Measurements from ENCODE around the gene XPNPEP2.

Gene XPNPEP2

DNA sequence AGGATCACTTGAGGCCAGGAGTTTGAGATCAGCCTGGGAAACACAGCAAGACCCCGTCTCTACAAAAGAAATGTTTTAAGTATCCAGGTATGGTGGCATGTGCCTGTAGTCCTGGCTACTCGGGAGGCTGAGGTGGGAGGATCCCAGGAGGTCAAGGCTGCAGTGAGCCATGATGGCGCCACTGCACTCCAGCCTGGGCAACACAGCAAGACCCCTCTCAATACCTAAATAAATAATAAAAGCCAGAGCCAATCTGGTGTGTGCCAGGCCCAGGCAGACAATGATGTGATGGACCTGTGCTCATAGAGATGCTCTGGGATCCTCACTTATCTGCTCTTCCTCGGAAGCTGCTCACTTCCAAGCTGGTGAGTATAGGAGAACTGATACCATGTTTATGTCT is 22.8 kb downstream of the XPNPEP2 start:
- H3K4me3 ChIP-seq, result no peak overlapping the region
- H3K36me3 ChIP-seq (ENCODE audit: insufficient read depth, low read length), result no peaks in the 10 kb centered on the region
- DNase-seq (ENCODE audit: low read depth, low spot score), result no peak
- no peak overlapping the region for H3K9ac ChIP-seq (ENCODE audit: insufficient read length)
- no peak overlapping the region for H3K27ac ChIP-seq
- TF ChIP-seq POLR2AphosphoS5 (IDR thresholded peaks at IDR 0.05; ENCODE audit: borderline replicate concordance, low read depth, low read length) (no peak), EZH2 (IDR thresholded peaks at IDR 0.05) (no peak), FOXP2 (optimal IDR thresholded peaks at IDR 0.05; ENCODE audit: control extremely low read depth, extremely low read length, insufficient read depth) (no peak)
- no peaks in the 10 kb centered on the region for H3K9me3 ChIP-seq (ENCODE audit: low read depth, low read length)

- TF ChIP-seq EZH2 (IDR thresholded peaks at IDR 0.05), result no peak
- TF ChIP-seq POLR2AphosphoS5 (IDR thresholded peaks at IDR 0.05; ENCODE audit: borderline replicate concordance, low read depth, low read length), result no peak
- no peak for TF ChIP-seq FOXP2 (optimal IDR thresholded peaks at IDR 0.05; ENCODE audit: control extremely low read depth, extremely low read length, insufficient read depth)
- no peaks in the 10 kb centered on the region for H3K9me3 ChIP-seq (ENCODE audit: low read depth, low read length)
- DNase-seq (ENCODE audit: low read depth, low spot score), result no peak
- no peak overlapping the region for H3K27ac ChIP-seq
- H3K4me3 ChIP-seq, result no peak overlapping the region
- H3K36me3 ChIP-seq (ENCODE audit: insufficient read depth, low read length), result no peaks in the 10 kb centered on the region
- no peak overlapping the region for H3K9ac ChIP-seq (ENCODE audit: insufficient read length)
Observed at GRCh38 chrX:129762448-129762847, 23.7 kb downstream of the XPNPEP2 start.

- TF ChIP-seq EZH2 (IDR thresholded peaks at IDR 0.05), result no peak
- no peak for TF ChIP-seq POLR2AphosphoS5 (IDR thresholded peaks at IDR 0.05; ENCODE audit: borderline replicate concordance, low read depth, low read length)
- no peak for TF ChIP-seq FOXP2 (optimal IDR thresholded peaks at IDR 0.05; ENCODE audit: control extremely low read depth, extremely low read length, insufficient read depth)
- no peak overlapping the region for H3K4me3 ChIP-seq
- DNase-seq (ENCODE audit: low read depth, low spot score), result no peak
- no peak overlapping the region for H3K27ac ChIP-seq
- no peak overlapping the region for H3K9ac ChIP-seq (ENCODE audit: insufficient read length)
- no peaks in the 10 kb centered on the region for H3K9me3 ChIP-seq (ENCODE audit: low read depth, low read length)
- no peaks in the 10 kb centered on the region for H3K36me3 ChIP-seq (ENCODE audit: insufficient read depth, low read length)
Observed at GRCh38 chrX:129763666-129764065, 24.9 kb downstream of the XPNPEP2 start.

GRCh38 chrX:129768186-129768585 is 29.4 kb downstream of the XPNPEP2 start:
- H3K4me3 ChIP-seq, result no peak overlapping the region
- no peak overlapping the region for H3K27ac ChIP-seq
- no peak overlapping the region for H3K9ac ChIP-seq (ENCODE audit: insufficient read length)
- H3K9me3 ChIP-seq (ENCODE audit: low read depth, low read length), result no peaks in the 10 kb centered on the region
- no peak for TF ChIP-seq EZH2 (IDR thresholded peaks at IDR 0.05)
- DNase-seq (ENCODE audit: low read depth, low spot score), result no peak
- H3K36me3 ChIP-seq (ENCODE audit: insufficient read depth, low read length), result no peaks in the 10 kb centered on the region

DNA sequence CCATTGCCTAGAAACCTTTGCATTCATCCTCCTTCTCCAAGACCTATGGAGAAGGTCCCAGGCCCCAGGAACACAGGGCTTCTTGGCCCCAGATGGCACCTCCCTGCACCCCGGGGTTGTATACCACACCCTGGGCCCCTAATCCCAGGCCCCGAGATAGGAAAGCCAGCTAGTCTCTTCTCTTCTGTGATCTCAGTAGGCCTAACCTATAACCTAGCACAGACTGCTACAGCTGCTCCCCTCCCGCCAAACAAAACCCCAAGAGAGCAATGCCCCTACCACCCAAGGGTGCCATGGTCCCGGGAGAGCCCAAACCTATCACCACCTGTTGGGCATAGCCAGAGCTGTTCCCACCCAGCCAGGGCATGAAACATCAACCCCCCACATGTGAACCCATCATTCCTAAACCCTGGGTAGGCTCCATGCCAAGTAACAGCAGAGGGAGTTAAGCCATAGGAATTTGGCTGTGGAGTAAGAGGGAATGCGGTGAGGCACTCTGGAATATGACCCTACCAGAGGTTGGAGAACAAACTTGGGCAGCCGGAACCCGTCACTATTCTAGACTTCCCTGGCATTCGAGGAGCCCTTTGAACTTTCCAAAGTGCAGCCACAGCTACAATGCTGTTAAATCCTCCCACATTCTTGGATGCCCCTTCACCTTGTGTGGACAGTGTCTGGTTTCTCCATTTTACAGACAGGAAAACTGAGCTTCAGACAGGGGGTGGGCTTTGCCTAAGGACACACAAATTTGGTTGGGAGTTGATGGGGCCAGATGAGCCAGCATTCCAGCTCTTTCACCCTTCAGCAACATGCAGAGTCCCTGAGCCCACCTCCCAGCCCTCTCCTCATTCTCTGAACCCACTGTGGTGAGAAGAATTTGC is 30.0 kb downstream of the XPNPEP2 start:
- TF ChIP-seq EZH2 (IDR thresholded peaks at IDR 0.05) (no peak), FOXP2 (optimal IDR thresholded peaks at IDR 0.05; ENCODE audit: control extremely low read depth, extremely low read length, insufficient read depth) (no peak), POLR2AphosphoS5 (IDR thresholded peaks at IDR 0.05; ENCODE audit: borderline replicate concordance, low read depth, low read length) (no peak)
- no peaks in the 10 kb centered on the region for H3K36me3 ChIP-seq (ENCODE audit: insufficient read depth, low read length)
- H3K9me3 ChIP-seq (ENCODE audit: low read depth, low read length), result no peaks in the 10 kb centered on the region
- DNase-seq (ENCODE audit: low read depth, low spot score), result no peak
- no peak overlapping the region for H3K4me3 ChIP-seq
- H3K9ac ChIP-seq (ENCODE audit: insufficient read length), result no peak overlapping the region
- H3K27ac ChIP-seq, result no peak overlapping the region

GRCh38 chrX:129769467-129770154 is 30.8 kb downstream of the XPNPEP2 start:
- no peak overlapping the region for H3K4me3 ChIP-seq
- TF ChIP-seq POLR2AphosphoS5 (IDR thresholded peaks at IDR 0.05; ENCODE audit: borderline replicate concordance, low read depth, low read length) (no peak), FOXP2 (optimal IDR thresholded peaks at IDR 0.05; ENCODE audit: control extremely low read depth, extremely low read length, insufficient read depth) (no peak), EZH2 (IDR thresholded peaks at IDR 0.05) (no peak)
- no peaks in the 10 kb centered on the region for H3K36me3 ChIP-seq (ENCODE audit: insufficient read depth, low read length)
- H3K9me3 ChIP-seq (ENCODE audit: low read depth, low read length), result no peaks in the 10 kb centered on the region
- no peak overlapping the region for H3K27ac ChIP-seq
- no peak overlapping the region for H3K9ac ChIP-seq (ENCODE audit: insufficient read length)
- DNase-seq (ENCODE audit: low read depth, low spot score), result no peak

- no peak overlapping the region for H3K9ac ChIP-seq (ENCODE audit: insufficient read length)
- no peaks in the 10 kb centered on the region for H3K9me3 ChIP-seq (ENCODE audit: low read depth, low read length)
- no peak for DNase-seq (ENCODE audit: low read depth, low spot score)
- H3K4me3 ChIP-seq, result no peak overlapping the region
- no peaks in the 10 kb centered on the region for H3K36me3 ChIP-seq (ENCODE audit: insufficient read depth, low read length)
- TF ChIP-seq FOXP2 (optimal IDR thresholded peaks at IDR 0.05; ENCODE audit: control extremely low read depth, extremely low read length, insufficient read depth) (no peak), EZH2 (IDR thresholded peaks at IDR 0.05) (no peak), POLR2AphosphoS5 (IDR thresholded peaks at IDR 0.05; ENCODE audit: borderline replicate concordance, low read depth, low read length) (no peak)
- no peak overlapping the region for H3K27ac ChIP-seq
Observed at GRCh38 chrX:129771266-129771995, 32.7 kb downstream of the XPNPEP2 start.

GRCh38 chrX:129772796-129773431 is 34.1 kb downstream of the XPNPEP2 start:
- no peak for TF ChIP-seq EZH2 (IDR thresholded peaks at IDR 0.05)
- TF ChIP-seq FOXP2 (optimal IDR thresholded peaks at IDR 0.05; ENCODE audit: control extremely low read depth, extremely low read length, insufficient read depth), result no peak
- TF ChIP-seq POLR2AphosphoS5 (IDR thresholded peaks at IDR 0.05; ENCODE audit: borderline replicate concordance, low read depth, low read length), result no peak
- Histone ChIP-seq H3K27ac (no peak overlapping the region), H3K4me3 (no peak overlapping the region), H3K9me3 (ENCODE audit: low read depth, low read length) (no peaks in the 10 kb centered on the region), H3K36me3 (ENCODE audit: insufficient read depth, low read length) (no peaks in the 10 kb centered on the region), H3K9ac (ENCODE audit: insufficient read length) (no peak overlapping the region)
- DNase-seq (ENCODE audit: low read depth, low spot score), result no peak
